Panc1 (cell line): ENCODE data around the gene AQP12B.

Experiments used
- POLR2AphosphoS5 ChIP-seq: IDR thresholded peaks from 2 replicates; pipeline ENCODE4 v1.6.1; 2012; ENCODE audit warnings: mild to moderate bottlenecking, low read depth, low read length, moderate library complexity
- REST ChIP-seq, 2 experiments: IDR thresholded peaks; 2 replicates each; pipeline ENCODE4 v1.6.1; 2011 to 2012; ENCODE audit warnings: low read depth in 2 of 2, control low read depth in 1 of 2, low read length in 1 of 2, mild to moderate bottlenecking in 1 of 2, moderate library complexity in 1 of 2; ENCODE audit not compliant: insufficient read depth in 1 of 2

GRCh38 chr2:240712121-240712520 is 29.4 kb upstream of the AQP12B start:
- TF ChIP-seq POLR2AphosphoS5 (no peak), REST (IDR thresholded peaks at IDR 0.05; ENCODE audit: insufficient read depth in 1 of 2, low read depth in 2 of 2, low read length in 1 of 2) (no peak)
